Liver (tissue), 9 donors: ENCODE measurements around the gene HEG1. TPM values are rescaled to one million over a fixed set of nuclear protein-coding genes. Genes with fewer than 3 reads are reported as not detected.

ENCODE experiments used
- DNase-seq: peaks from one replicate; pipeline ENCODE4 v3.0.0-alpha.2; 2017; ENCODE audit warnings: low spot score
- H3K27ac ChIP-seq, 2 donors: one replicate each; pipeline ENCODE4 v1.7.0; 2013; ENCODE audit warnings: inconsistent platforms in 2 of 2, low read length in 2 of 2, control low read depth in 1 of 2, low read depth in 1 of 2, mild to moderate bottlenecking in 1 of 2
- H3K27me3 ChIP-seq, 4 donors: one replicate each; pipeline versions ENCODE4 v1.6.1 to v1.7.0; 2013; ENCODE audit warnings: low read length in 3 of 4, inconsistent platforms in 1 of 4, mild to moderate bottlenecking in 1 of 4, moderate library complexity in 1 of 4; ENCODE audit not compliant: control insufficient read depth in 4 of 4, insufficient read depth in 4 of 4
- H3K36me3 ChIP-seq, 4 donors: one replicate each; pipeline versions ENCODE4 v1.6.1 to v1.7.0; 2013; ENCODE audit warnings: low read length in 3 of 4, mild to moderate bottlenecking in 3 of 4, low read depth in 1 of 4, moderate library complexity in 1 of 4; ENCODE audit not compliant: control insufficient read depth in 4 of 4, insufficient read depth in 3 of 4
- H3K4me1 ChIP-seq, 4 donors: one replicate each; pipeline versions ENCODE4 v1.6.1 to v1.7.0; 2013; ENCODE audit warnings: low read length in 3 of 4, mild to moderate bottlenecking in 3 of 4, moderate library complexity in 1 of 4; ENCODE audit not compliant: control insufficient read depth in 4 of 4, insufficient read depth in 4 of 4
- H3K4me3 ChIP-seq, 3 donors: one replicate each; pipeline versions ENCODE4 v1.6.1 to v1.7.0; 2013; ENCODE audit warnings: low read length in 3 of 3, control low read depth in 1 of 3, low read depth in 1 of 3, mild to moderate bottlenecking in 1 of 3
- H3K9ac ChIP-seq, 2 donors: one replicate each; pipeline ENCODE4 v1.7.0; 2013; ENCODE audit warnings: low read length in 2 of 2, mild to moderate bottlenecking in 2 of 2, moderate library complexity in 2 of 2, control low read depth in 1 of 2, low read depth in 1 of 2
- H3K9me3 ChIP-seq, 4 donors: one replicate each; pipeline versions ENCODE4 v1.6.1 to v1.7.0; 2013; ENCODE audit warnings: low read length in 3 of 4; ENCODE audit not compliant: control insufficient read depth in 4 of 4
- CTCF ChIP-seq: fragments of 150-350 bp; IDR thresholded peaks from 2 replicates; pipeline ENCODE4 v1.5.1; 2017; ENCODE audit warnings: improper control_type of control experiment, low read depth, low read length; ENCODE audit not compliant: missing input control
- EGR1 ChIP-seq, 2 donors: IDR thresholded peaks; 2 replicates each; pipeline ENCODE4 v1.6.1; 2016 to 2018; ENCODE audit warnings: antibody characterized with exemption in 2 of 2, low read depth in 2 of 2
- FOXA2 ChIP-seq: IDR thresholded peaks from 2 replicates; pipeline ENCODE4 v1.6.1; 2016; ENCODE audit warnings: antibody characterized with exemption
- GABPA ChIP-seq, 2 donors: IDR thresholded peaks in 1 of 2; conservative IDR thresholded peaks in 1 of 2; 2 replicates each; pipeline ENCODE4 v1.6.1; 2016; ENCODE audit warnings: antibody characterized with exemption in 2 of 2, mild to moderate bottlenecking in 1 of 2, moderate library complexity in 1 of 2
- HNF4A ChIP-seq, 2 donors: conservative IDR thresholded peaks; 2 replicates each; pipeline ENCODE4 v1.6.1; 2016; ENCODE audit warnings: antibody characterized with exemption in 2 of 2, mild to moderate bottlenecking in 2 of 2
- HNF4G ChIP-seq: IDR thresholded peaks from 2 replicates; pipeline ENCODE4 v1.6.1; 2016; ENCODE audit warnings: antibody characterized with exemption
- JUND ChIP-seq, 2 donors: IDR thresholded peaks; 2 replicates each; pipeline ENCODE4 v1.6.1; 2016; ENCODE audit warnings: antibody characterized with exemption in 2 of 2
- NR2F2 ChIP-seq: IDR thresholded peaks from 2 replicates; pipeline ENCODE4 v1.6.1; 2016; ENCODE audit warnings: antibody characterized with exemption
- RAD21 ChIP-seq, 2 donors: IDR thresholded peaks; 2 replicates each; pipeline ENCODE4 v1.6.1; 2016; ENCODE audit warnings: antibody characterized with exemption in 2 of 2, mild to moderate bottlenecking in 2 of 2
- RXRA ChIP-seq, 2 donors: IDR thresholded peaks; 2 replicates each; pipeline ENCODE4 v1.6.1; 2017 to 2018; ENCODE audit warnings: antibody characterized with exemption in 2 of 2, mild to moderate bottlenecking in 1 of 2
- SP1 ChIP-seq: IDR thresholded peaks from 2 replicates; pipeline ENCODE4 v1.6.1; 2018; ENCODE audit warnings: antibody characterized with exemption, mild to moderate bottlenecking
- TAF1 ChIP-seq: conservative IDR thresholded peaks from 2 replicates; pipeline ENCODE4 v1.6.1; 2016; ENCODE audit warnings: antibody characterized with exemption, mild to moderate bottlenecking
- YY1 ChIP-seq: IDR thresholded peaks from 2 replicates; pipeline ENCODE4 v1.6.1; 2016; ENCODE audit warnings: antibody characterized with exemption, mild to moderate bottlenecking
- ZBTB33 ChIP-seq: IDR thresholded peaks from 2 replicates; pipeline ENCODE4 v1.6.1; 2016; ENCODE audit warnings: antibody characterized with exemption
- WGBS: extraction: QIAGEN DNeasy Blood & Tissue Kit; methylation state at CpG from one replicate; pipeline ENCODE4 v1.1.7; 2013; 5-methylcytosine and 5-hydroxymethylcytosine counted together
- polyA plus RNA-seq, 2 donors: library from polyadenylated mRNA; stranded (reverse) in 1 of 2; unstranded in 1 of 2; fragments of 200-250 nt in 1 of 2; fragments of >200 nt in 1 of 2; fragmentation: Nextera tagmentation in 1 of 2; extraction: Ambion mirVana in 1 of 2; gene quantifications; one replicate each; pipeline versions ENCODE4 v1.2.1 to v1.2.3, GENCODE V29; 2013 to 2015
- total RNA-seq, 2 donors: library from RNA; depleted of rRNA; stranded (reverse); fragments of >200 nt; gene quantifications; one replicate each; pipeline ENCODE4 v1.2.3, GENCODE V29; 2014
- TF ChIP-seq, protein P1 (sequence below): IDR thresholded peaks from 2 replicates; pipeline ENCODE4 v1.6.1; 2016; ENCODE audit warnings: antibody characterized with exemption
- TF ChIP-seq, protein P2 (sequence below): IDR thresholded peaks from 2 replicates; pipeline ENCODE4 v1.6.1; 2016; ENCODE audit warnings: antibody characterized with exemption
- TF ChIP-seq, protein P3 (sequence below): IDR thresholded peaks from 2 replicates; pipeline ENCODE4 v1.6.1; 2016; ENCODE audit warnings: antibody characterized with exemption, mild to moderate bottlenecking
- donor health status: healthy.
- donor health status: healthy.
- donor health status: healthy.
- donor health status: healthy.
- donor health status: healthy.

HEG1 gene
- total and polyA plus RNA-seq, 4 donors: 1.4 to 16.0 (median 5.3) TPM

GRCh38 chr3:125102470-125102869, 46.7 kb upstream of the HEG1 start:
- H3K4me1 ChIP-seq: no peaks in the 10 kb centered on the region
- H3K36me3 ChIP-seq: no peaks in the 10 kb centered on the region
- H3K4me3 ChIP-seq: no peak overlapping the region
- H3K9me3 ChIP-seq: no peaks in the 10 kb centered on the region
- WGBS: 86% methylated on average over 6 of the region's 6 CpGs
- H3K27ac ChIP-seq: no peak overlapping the region
- H3K9ac ChIP-seq: no peak overlapping the region
- TF ChIP-seq HNF4G (no peak), ZBTB33 (no peak), JUND (IDR thresholded peaks at IDR 0.05) (no peak)
- no peaks in the 10 kb centered on the region for H3K27me3 ChIP-seq
- no peak for DNase-seq

DNA sequence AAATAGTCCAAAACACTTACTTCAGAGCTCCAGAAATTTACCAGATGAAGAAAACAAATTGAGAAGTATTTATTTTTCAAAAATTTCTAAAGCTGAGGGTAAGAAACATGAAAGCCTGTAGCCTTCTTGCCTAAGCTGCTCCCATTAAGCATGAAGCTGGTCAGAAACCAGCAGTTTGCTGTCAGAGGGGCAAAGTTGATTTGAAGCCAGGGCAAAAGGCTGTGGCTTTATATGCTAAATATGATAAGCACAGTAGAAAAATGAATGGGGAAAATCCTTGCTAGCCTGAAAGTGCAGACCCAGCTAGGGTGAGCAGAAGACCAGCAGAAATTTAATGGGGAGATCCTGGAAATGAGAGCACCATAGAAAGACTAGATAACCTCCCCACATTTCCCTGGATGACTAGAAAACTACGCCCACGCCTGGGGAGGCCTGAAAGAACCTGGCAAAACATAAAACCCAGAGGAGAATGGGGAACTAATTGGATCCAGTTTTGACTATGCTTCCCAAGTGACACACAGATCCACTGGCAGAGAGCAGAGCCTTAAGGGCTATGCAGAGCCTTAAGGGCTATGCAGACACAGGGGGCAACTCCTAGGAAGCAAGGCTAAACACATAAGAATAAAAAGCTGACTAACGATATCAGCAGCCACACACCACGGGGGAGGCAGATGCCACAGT, 43.0 kb upstream of the HEG1 start:
- no peaks in the 10 kb centered on the region for H3K9me3 ChIP-seq
- no peak for DNase-seq
- no peak overlapping the region for H3K4me3 ChIP-seq
- H3K4me1 ChIP-seq: no peaks in the 10 kb centered on the region
- no peak overlapping the region for H3K9ac ChIP-seq
- TF ChIP-seq TAF1: no peak
- TF ChIP-seq FOXA2: no peak
- TF ChIP-seq YY1: no peak
- TF ChIP-seq HNF4A (conservative IDR thresholded peaks at IDR 0.05): no peak
- TF ChIP-seq HNF4G: no peak
- TF ChIP-seq, protein P1, sequence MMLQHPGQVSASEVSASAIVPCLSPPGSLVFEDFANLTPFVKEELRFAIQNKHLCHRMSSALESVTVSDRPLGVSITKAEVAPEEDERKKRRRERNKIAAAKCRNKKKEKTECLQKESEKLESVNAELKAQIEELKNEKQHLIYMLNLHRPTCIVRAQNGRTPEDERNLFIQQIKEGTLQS: no peak
- TF ChIP-seq SP1: no peak
- no peak for TF ChIP-seq ZBTB33
- no peak for TF ChIP-seq GABPA (IDR thresholded peaks at IDR 0.05 in 1 of 2, conservative IDR thresholded peaks at IDR 0.05 in 1 of 2)
- TF ChIP-seq CTCF: no peak
- no peak for TF ChIP-seq RXRA (IDR thresholded peaks at IDR 0.05)
- TF ChIP-seq, protein P2, sequence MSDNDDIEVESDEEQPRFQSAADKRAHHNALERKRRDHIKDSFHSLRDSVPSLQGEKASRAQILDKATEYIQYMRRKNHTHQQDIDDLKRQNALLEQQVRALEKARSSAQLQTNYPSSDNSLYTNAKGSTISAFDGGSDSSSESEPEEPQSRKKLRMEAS: no peak
- TF ChIP-seq, protein P3, sequence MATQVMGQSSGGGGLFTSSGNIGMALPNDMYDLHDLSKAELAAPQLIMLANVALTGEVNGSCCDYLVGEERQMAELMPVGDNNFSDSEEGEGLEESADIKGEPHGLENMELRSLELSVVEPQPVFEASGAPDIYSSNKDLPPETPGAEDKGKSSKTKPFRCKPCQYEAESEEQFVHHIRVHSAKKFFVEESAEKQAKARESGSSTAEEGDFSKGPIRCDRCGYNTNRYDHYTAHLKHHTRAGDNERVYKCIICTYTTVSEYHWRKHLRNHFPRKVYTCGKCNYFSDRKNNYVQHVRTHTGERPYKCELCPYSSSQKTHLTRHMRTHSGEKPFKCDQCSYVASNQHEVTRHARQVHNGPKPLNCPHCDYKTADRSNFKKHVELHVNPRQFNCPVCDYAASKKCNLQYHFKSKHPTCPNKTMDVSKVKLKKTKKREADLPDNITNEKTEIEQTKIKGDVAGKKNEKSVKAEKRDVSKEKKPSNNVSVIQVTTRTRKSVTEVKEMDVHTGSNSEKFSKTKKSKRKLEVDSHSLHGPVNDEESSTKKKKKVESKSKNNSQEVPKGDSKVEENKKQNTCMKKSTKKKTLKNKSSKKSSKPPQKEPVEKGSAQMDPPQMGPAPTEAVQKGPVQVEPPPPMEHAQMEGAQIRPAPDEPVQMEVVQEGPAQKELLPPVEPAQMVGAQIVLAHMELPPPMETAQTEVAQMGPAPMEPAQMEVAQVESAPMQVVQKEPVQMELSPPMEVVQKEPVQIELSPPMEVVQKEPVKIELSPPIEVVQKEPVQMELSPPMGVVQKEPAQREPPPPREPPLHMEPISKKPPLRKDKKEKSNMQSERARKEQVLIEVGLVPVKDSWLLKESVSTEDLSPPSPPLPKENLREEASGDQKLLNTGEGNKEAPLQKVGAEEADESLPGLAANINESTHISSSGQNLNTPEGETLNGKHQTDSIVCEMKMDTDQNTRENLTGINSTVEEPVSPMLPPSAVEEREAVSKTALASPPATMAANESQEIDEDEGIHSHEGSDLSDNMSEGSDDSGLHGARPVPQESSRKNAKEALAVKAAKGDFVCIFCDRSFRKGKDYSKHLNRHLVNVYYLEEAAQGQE: no peak
- TF ChIP-seq NR2F2: no peak
- no peak for TF ChIP-seq RAD21 (IDR thresholded peaks at IDR 0.05)
- TF ChIP-seq EGR1 (IDR thresholded peaks at IDR 0.05; ENCODE audit: low read depth in 2 of 2): no peak
- no peaks in the 10 kb centered on the region for H3K36me3 ChIP-seq
- H3K27ac ChIP-seq: no peak overlapping the region
- 94% methylated on average over 4 of the region's 4 CpGs for WGBS
- no peaks in the 10 kb centered on the region for H3K27me3 ChIP-seq
